Measurements from ENCODE around the gene TLR10.

The TLR10 gene

GRCh38 chr4:38762560-38762959 lies 20.2 kb downstream of the TLR10 start:
- Histone ChIP-seq H3K4me2 (ENCODE audit: insufficient read depth, low read length, poor library complexity, severe bottlenecking) (no peak overlapping the region), H2BK120ac (ENCODE audit: low read depth, low read length) (no peak overlapping the region), H3K36me3 (replicated peaks in 1 of 2; ENCODE audit: control insufficient read depth in 2 of 2, insufficient read depth in 2 of 2, low read length in 2 of 2) (no peaks in the 10 kb centered on the region), H2BK5ac (ENCODE audit: low read length) (no peak overlapping the region), H3K4me1 (ENCODE audit: control insufficient read depth in 2 of 2, insufficient read depth in 1 of 2, low read depth in 1 of 2, low read length in 2 of 2) (peaks cover 0 to 2% of the 10 kb centered on the region in 2 donors), H3K14ac (ENCODE audit: low read length) (no peak overlapping the region), H2BK15ac (ENCODE audit: low read length) (no peak overlapping the region), H2AFZ (ENCODE audit: low read length) (no peak overlapping the region), H2BK12ac (ENCODE audit: low read length) (no peak overlapping the region), H3K27ac (replicated peaks; ENCODE audit: low read length) (no peak overlapping the region), H3K9me3 (replicated peaks in 1 of 2; ENCODE audit: control insufficient read depth in 2 of 2, insufficient read depth in 1 of 2, low read depth in 1 of 2, low read length in 2 of 2) (no peaks in the 10 kb centered on the region), H3K4me3 (ENCODE audit: low read length in 2 of 2) (no peak overlapping the region), H4K91ac (ENCODE audit: low read depth, low read length, poor library complexity) (no peak overlapping the region), H3K18ac (ENCODE audit: low read length) (no peak overlapping the region), H3K9ac (ENCODE audit: low read depth, low read length, poor library complexity) (no peak overlapping the region), H3K27me3 (ENCODE audit: control insufficient read depth in 3 of 3, insufficient read depth in 3 of 3, low read depth in 1 of 3, low read length in 3 of 3) (no peaks in the 10 kb centered on the region), H4K8ac (ENCODE audit: low read depth, low read length) (no peak overlapping the region), H3K4ac (ENCODE audit: low read length) (no peak overlapping the region), H3K23ac (ENCODE audit: low read depth, low read length, poor library complexity) (no peak overlapping the region), H2AK5ac (ENCODE audit: low read depth, low read length) (no peak overlapping the region), H3K79me1 (ENCODE audit: low read depth, low read length) (no peaks in the 10 kb centered on the region)
- no CpG with 5 or more reads among the region's 14 CpGs for WGBS, 2 donors (ENCODE audit: extremely low coverage in 2 of 2, insufficient read length in 2 of 2, insufficient replicate concordance in 1 of 2)
- no peak for DNase-seq (ENCODE audit: low spot score)

- no peak overlapping the region for H3K9ac ChIP-seq (ENCODE audit: low read depth, low read length, poor library complexity)
- H3K27ac ChIP-seq (replicated peaks; ENCODE audit: low read length) = no peak overlapping the region
- no CpG with 5 or more reads among the region's 1 CpG for WGBS, 2 donors (ENCODE audit: extremely low coverage in 2 of 2, insufficient read length in 2 of 2, insufficient replicate concordance in 1 of 2)
- H3K18ac ChIP-seq (ENCODE audit: low read length) = no peak overlapping the region
- H3K36me3 ChIP-seq (replicated peaks in 1 of 2; ENCODE audit: control insufficient read depth in 2 of 2, insufficient read depth in 2 of 2, low read length in 2 of 2) = no peaks in the 10 kb centered on the region
- H3K23ac ChIP-seq (ENCODE audit: low read depth, low read length, poor library complexity) = no peak overlapping the region
- no peak overlapping the region for H2BK12ac ChIP-seq (ENCODE audit: low read length)
- H3K9me3 ChIP-seq (replicated peaks in 1 of 2; ENCODE audit: control insufficient read depth in 2 of 2, insufficient read depth in 1 of 2, low read depth in 1 of 2, low read length in 2 of 2) = no peaks in the 10 kb centered on the region
- H3K14ac ChIP-seq (ENCODE audit: low read length) = no peak overlapping the region
- H2BK5ac ChIP-seq (ENCODE audit: low read length) = no peak overlapping the region
- no peak overlapping the region for H4K91ac ChIP-seq (ENCODE audit: low read depth, low read length, poor library complexity)
- H3K79me1 ChIP-seq (ENCODE audit: low read depth, low read length) = no peaks in the 10 kb centered on the region
- no peak overlapping the region for H2BK15ac ChIP-seq (ENCODE audit: low read length)
- H3K4ac ChIP-seq (ENCODE audit: low read length) = no peak overlapping the region
- peaks cover 0 to 2% of the 10 kb centered on the region in 2 donors for H3K4me1 ChIP-seq (ENCODE audit: control insufficient read depth in 2 of 2, insufficient read depth in 1 of 2, low read depth in 1 of 2, low read length in 2 of 2)
- no peak overlapping the region for H2AFZ ChIP-seq (ENCODE audit: low read length)
- no peak for DNase-seq (ENCODE audit: low spot score)
- H3K4me3 ChIP-seq (ENCODE audit: low read length in 2 of 2) = no peak overlapping the region
- H3K27me3 ChIP-seq (ENCODE audit: control insufficient read depth in 3 of 3, insufficient read depth in 3 of 3, low read depth in 1 of 3, low read length in 3 of 3) = no peaks in the 10 kb centered on the region
- H2BK120ac ChIP-seq (ENCODE audit: low read depth, low read length) = no peak overlapping the region
- H2AK5ac ChIP-seq (ENCODE audit: low read depth, low read length) = no peak overlapping the region
- H3K4me2 ChIP-seq (ENCODE audit: insufficient read depth, low read length, poor library complexity, severe bottlenecking) = no peak overlapping the region
- no peak overlapping the region for H4K8ac ChIP-seq (ENCODE audit: low read depth, low read length)
These were observed 23.0 kb downstream of the TLR10 start for GRCh38 chr4:38759790-38760122.

GRCh38 chr4:38759113-38759789 lies 23.5 kb downstream of the TLR10 start:
- Histone ChIP-seq H2BK5ac (ENCODE audit: low read length) (no peak overlapping the region), H3K14ac (ENCODE audit: low read length) (no peak overlapping the region), H4K8ac (ENCODE audit: low read depth, low read length) (no peak overlapping the region), H3K4ac (ENCODE audit: low read length) (no peak overlapping the region), H3K79me1 (ENCODE audit: low read depth, low read length) (no peaks in the 10 kb centered on the region), H3K27ac (replicated peaks; ENCODE audit: low read length) (no peak overlapping the region), H2BK15ac (ENCODE audit: low read length) (no peak overlapping the region), H3K9me3 (replicated peaks in 1 of 2; ENCODE audit: control insufficient read depth in 2 of 2, insufficient read depth in 1 of 2, low read depth in 1 of 2, low read length in 2 of 2) (no peaks in the 10 kb centered on the region), H2AK5ac (ENCODE audit: low read depth, low read length) (no peak overlapping the region), H3K9ac (ENCODE audit: low read depth, low read length, poor library complexity) (no peak overlapping the region), H3K36me3 (replicated peaks in 1 of 2; ENCODE audit: control insufficient read depth in 2 of 2, insufficient read depth in 2 of 2, low read length in 2 of 2) (no peaks in the 10 kb centered on the region), H2AFZ (ENCODE audit: low read length) (peak overlapping the region; percentile 69), H4K91ac (ENCODE audit: low read depth, low read length, poor library complexity) (no peak overlapping the region), H2BK12ac (ENCODE audit: low read length) (no peak overlapping the region), H3K4me2 (ENCODE audit: insufficient read depth, low read length, poor library complexity, severe bottlenecking) (no peak overlapping the region), H3K18ac (ENCODE audit: low read length) (no peak overlapping the region), H3K4me1 (ENCODE audit: control insufficient read depth in 2 of 2, insufficient read depth in 1 of 2, low read depth in 1 of 2, low read length in 2 of 2) (peaks cover 0 to 2% of the 10 kb centered on the region in 2 donors), H3K23ac (ENCODE audit: low read depth, low read length, poor library complexity) (no peak overlapping the region), H3K27me3 (ENCODE audit: control insufficient read depth in 3 of 3, insufficient read depth in 3 of 3, low read depth in 1 of 3, low read length in 3 of 3) (no peaks in the 10 kb centered on the region), H3K4me3 (ENCODE audit: low read length in 2 of 2) (no peak overlapping the region), H2BK120ac (ENCODE audit: low read depth, low read length) (no peak overlapping the region)
- peak; percentile 56 for DNase-seq (ENCODE audit: low spot score)
- WGBS, 2 donors (ENCODE audit: extremely low coverage in 2 of 2, insufficient read length in 2 of 2, insufficient replicate concordance in 1 of 2) = no CpG with 5 or more reads among the region's 8 CpGs

GRCh38 chr4:38757945-38758600 lies 24.7 kb downstream of the TLR10 start:
- H3K9me3 ChIP-seq (replicated peaks in 1 of 2; ENCODE audit: control insufficient read depth in 2 of 2, insufficient read depth in 1 of 2, low read depth in 1 of 2, low read length in 2 of 2) = no peaks in the 10 kb centered on the region
- no peak overlapping the region for H3K9ac ChIP-seq (ENCODE audit: low read depth, low read length, poor library complexity)
- DNase-seq (ENCODE audit: low spot score) = no peak
- no peak overlapping the region for H2BK120ac ChIP-seq (ENCODE audit: low read depth, low read length)
- H3K27ac ChIP-seq (replicated peaks; ENCODE audit: low read length) = no peak overlapping the region
- no CpG with 5 or more reads among the region's 6 CpGs for WGBS, 2 donors (ENCODE audit: extremely low coverage in 2 of 2, insufficient read length in 2 of 2, insufficient replicate concordance in 1 of 2)
- no peak overlapping the region for H2AFZ ChIP-seq (ENCODE audit: low read length)
- H4K91ac ChIP-seq (ENCODE audit: low read depth, low read length, poor library complexity) = no peak overlapping the region
- no peak overlapping the region for H3K18ac ChIP-seq (ENCODE audit: low read length)
- H4K8ac ChIP-seq (ENCODE audit: low read depth, low read length) = no peak overlapping the region
- H3K36me3 ChIP-seq (replicated peaks in 1 of 2; ENCODE audit: control insufficient read depth in 2 of 2, insufficient read depth in 2 of 2, low read length in 2 of 2) = no peaks in the 10 kb centered on the region
- no peak overlapping the region for H3K14ac ChIP-seq (ENCODE audit: low read length)
- no peak overlapping the region for H2BK15ac ChIP-seq (ENCODE audit: low read length)
- H3K4ac ChIP-seq (ENCODE audit: low read length) = no peak overlapping the region
- no peak overlapping the region for H2BK12ac ChIP-seq (ENCODE audit: low read length)
- no peak overlapping the region for H3K23ac ChIP-seq (ENCODE audit: low read depth, low read length, poor library complexity)
- H2AK5ac ChIP-seq (ENCODE audit: low read depth, low read length) = no peak overlapping the region
- H3K4me3 ChIP-seq (ENCODE audit: low read length in 2 of 2) = no peak overlapping the region
- H3K4me1 ChIP-seq (ENCODE audit: control insufficient read depth in 2 of 2, insufficient read depth in 1 of 2, low read depth in 1 of 2, low read length in 2 of 2) = peaks cover 5 to 7% of the 10 kb centered on the region in 2 donors
- no peaks in the 10 kb centered on the region for H3K27me3 ChIP-seq (ENCODE audit: control insufficient read depth in 3 of 3, insufficient read depth in 3 of 3, low read depth in 1 of 3, low read length in 3 of 3)
- no peaks in the 10 kb centered on the region for H3K79me1 ChIP-seq (ENCODE audit: low read depth, low read length)
- H3K4me2 ChIP-seq (ENCODE audit: insufficient read depth, low read length, poor library complexity, severe bottlenecking) = no peak overlapping the region
- no peak overlapping the region for H2BK5ac ChIP-seq (ENCODE audit: low read length)

Data from neuronal stem cell (in vitro differentiated cells).